Peyer's patch (tissue), 4 donors: ENCODE results near the gene FAM120A.

ENCODE experiments used
- CTCF ChIP-seq, 6 experiments: fragments of 450-650 bp in 4 of 6; fragments of 200-600 bp in 2 of 6; sonication (generic) in 1 of 6; IDR thresholded peaks; one replicate each; pipeline ENCODE4 v1.5.1; 2017 to 2019; ENCODE audit warnings: antibody characterized with exemption in 6 of 6, mild to moderate bottlenecking in 3 of 6, moderate library complexity in 1 of 6
- POLR2A ChIP-seq, 2 donors: fragments of 450-650 bp; IDR thresholded peaks; one replicate each; pipeline ENCODE4 v1.5.1; 2017; ENCODE audit warnings: antibody characterized with exemption in 2 of 2, mild to moderate bottlenecking in 2 of 2, moderate library complexity in 2 of 2

GRCh38 chr9:93610206-93610605 is 158.7 kb downstream of the FAM120A start:
- TF ChIP-seq CTCF (IDR thresholded peaks at IDR 0.05) (no peak), POLR2A (IDR thresholded peaks at IDR 0.05) (no peak)
